Measurements from ENCODE around the gene NRN1. TPM values are rescaled to one million over a fixed set of nuclear protein-coding genes. Genes with fewer than 3 reads are reported as not detected.

NRN1 gene
- total RNA-seq, 1 experiment from 2014 or later, result 0.18 TPM

DNA sequence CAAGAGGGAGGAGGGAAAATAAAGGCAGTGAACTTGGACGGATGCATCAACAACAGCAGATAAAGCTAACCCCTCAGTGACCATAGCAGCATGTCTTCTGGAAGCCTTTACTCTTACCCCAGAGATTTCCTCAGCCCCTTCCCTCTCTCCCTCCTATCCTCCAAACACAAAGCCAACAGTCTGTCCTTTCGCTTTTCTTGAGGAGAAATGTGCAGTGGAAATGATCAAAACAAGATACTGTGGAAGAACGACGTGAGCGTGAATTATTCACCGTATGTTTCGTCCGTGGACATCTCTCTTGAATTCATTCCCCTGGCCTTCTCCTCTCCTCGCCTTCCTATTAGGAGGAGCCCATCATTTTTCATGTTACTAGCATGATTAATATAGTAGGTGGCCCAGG, 8.5 kb downstream of the NRN1 start:
- CTCF ChIA-PET, result no interaction called here
- peaks cover 7% of the 10 kb centered on the region; the same call in 1 of the 2 replicates for H3K27me3 ChIP-seq (ENCODE audit: control insufficient read depth, insufficient read depth, low read length)
- no TSS peak for BruUV-seq (replicated peaks)
- intact Hi-C loops (cut with micrococcal nuclease; ENCODE audit: unreplicated experiment), result loop anchor here (10.0 kb wide), 1 partner anchor 523 kb away; no protein-coding TSS in a partner anchor
- H3K4me1 ChIP-seq (ENCODE audit: control insufficient read depth, insufficient read depth, low read length), result peaks cover 10% of the 10 kb centered on the region
- no peak overlapping the region for H3K27ac ChIP-seq (ENCODE audit: low read length)
- no peaks in the 10 kb centered on the region for H3K36me3 ChIP-seq (ENCODE audit: control insufficient read depth, insufficient read depth, low read length)
- POLR2A ChIA-PET, result no interaction called here
- H3K9me3 ChIP-seq (ENCODE audit: control insufficient read depth, insufficient read depth, low read depth, low read length), result no peaks in the 10 kb centered on the region
- ATAC-seq, result no peak
- TF ChIP-seq, protein P1, sequence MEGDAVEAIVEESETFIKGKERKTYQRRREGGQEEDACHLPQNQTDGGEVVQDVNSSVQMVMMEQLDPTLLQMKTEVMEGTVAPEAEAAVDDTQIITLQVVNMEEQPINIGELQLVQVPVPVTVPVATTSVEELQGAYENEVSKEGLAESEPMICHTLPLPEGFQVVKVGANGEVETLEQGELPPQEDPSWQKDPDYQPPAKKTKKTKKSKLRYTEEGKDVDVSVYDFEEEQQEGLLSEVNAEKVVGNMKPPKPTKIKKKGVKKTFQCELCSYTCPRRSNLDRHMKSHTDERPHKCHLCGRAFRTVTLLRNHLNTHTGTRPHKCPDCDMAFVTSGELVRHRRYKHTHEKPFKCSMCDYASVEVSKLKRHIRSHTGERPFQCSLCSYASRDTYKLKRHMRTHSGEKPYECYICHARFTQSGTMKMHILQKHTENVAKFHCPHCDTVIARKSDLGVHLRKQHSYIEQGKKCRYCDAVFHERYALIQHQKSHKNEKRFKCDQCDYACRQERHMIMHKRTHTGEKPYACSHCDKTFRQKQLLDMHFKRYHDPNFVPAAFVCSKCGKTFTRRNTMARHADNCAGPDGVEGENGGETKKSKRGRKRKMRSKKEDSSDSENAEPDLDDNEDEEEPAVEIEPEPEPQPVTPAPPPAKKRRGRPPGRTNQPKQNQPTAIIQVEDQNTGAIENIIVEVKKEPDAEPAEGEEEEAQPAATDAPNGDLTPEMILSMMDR (IDR thresholded peaks at IDR 0.05), result no peak
- TF ChIP-seq SIN3A (IDR thresholded peaks at IDR 0.05; ENCODE audit: borderline replicate concordance, insufficient read depth, low read depth, low read length) (no peak), POLR2AphosphoS5 (IDR thresholded peaks at IDR 0.05; ENCODE audit: low read depth, low read length) (no peak), TCF7L2 (IDR thresholded peaks at IDR 0.05; ENCODE audit: low read depth, low read length) (no peak)
- TF ChIP-seq, protein P2, sequence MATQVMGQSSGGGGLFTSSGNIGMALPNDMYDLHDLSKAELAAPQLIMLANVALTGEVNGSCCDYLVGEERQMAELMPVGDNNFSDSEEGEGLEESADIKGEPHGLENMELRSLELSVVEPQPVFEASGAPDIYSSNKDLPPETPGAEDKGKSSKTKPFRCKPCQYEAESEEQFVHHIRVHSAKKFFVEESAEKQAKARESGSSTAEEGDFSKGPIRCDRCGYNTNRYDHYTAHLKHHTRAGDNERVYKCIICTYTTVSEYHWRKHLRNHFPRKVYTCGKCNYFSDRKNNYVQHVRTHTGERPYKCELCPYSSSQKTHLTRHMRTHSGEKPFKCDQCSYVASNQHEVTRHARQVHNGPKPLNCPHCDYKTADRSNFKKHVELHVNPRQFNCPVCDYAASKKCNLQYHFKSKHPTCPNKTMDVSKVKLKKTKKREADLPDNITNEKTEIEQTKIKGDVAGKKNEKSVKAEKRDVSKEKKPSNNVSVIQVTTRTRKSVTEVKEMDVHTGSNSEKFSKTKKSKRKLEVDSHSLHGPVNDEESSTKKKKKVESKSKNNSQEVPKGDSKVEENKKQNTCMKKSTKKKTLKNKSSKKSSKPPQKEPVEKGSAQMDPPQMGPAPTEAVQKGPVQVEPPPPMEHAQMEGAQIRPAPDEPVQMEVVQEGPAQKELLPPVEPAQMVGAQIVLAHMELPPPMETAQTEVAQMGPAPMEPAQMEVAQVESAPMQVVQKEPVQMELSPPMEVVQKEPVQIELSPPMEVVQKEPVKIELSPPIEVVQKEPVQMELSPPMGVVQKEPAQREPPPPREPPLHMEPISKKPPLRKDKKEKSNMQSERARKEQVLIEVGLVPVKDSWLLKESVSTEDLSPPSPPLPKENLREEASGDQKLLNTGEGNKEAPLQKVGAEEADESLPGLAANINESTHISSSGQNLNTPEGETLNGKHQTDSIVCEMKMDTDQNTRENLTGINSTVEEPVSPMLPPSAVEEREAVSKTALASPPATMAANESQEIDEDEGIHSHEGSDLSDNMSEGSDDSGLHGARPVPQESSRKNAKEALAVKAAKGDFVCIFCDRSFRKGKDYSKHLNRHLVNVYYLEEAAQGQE (IDR thresholded peaks at IDR 0.05; ENCODE audit: insufficient read depth in 1 of 2, low read depth in 2 of 2, low read length in 1 of 2), result no peak
- peak overlapping the region; percentile 36 to 47; a peak in 3 of 4 replicates for H3K4me3 ChIP-seq (ENCODE audit: low read depth in 2 of 2, low read length in 2 of 2)
- in situ Hi-C loops (cut with HindIII; ENCODE audit: low pct_unique_long_range_greater_than_20kb, low sequenced_read_pairs), result no loop called here
- DNase-seq (ENCODE audit: low read depth, low spot score), result no peak

DNA sequence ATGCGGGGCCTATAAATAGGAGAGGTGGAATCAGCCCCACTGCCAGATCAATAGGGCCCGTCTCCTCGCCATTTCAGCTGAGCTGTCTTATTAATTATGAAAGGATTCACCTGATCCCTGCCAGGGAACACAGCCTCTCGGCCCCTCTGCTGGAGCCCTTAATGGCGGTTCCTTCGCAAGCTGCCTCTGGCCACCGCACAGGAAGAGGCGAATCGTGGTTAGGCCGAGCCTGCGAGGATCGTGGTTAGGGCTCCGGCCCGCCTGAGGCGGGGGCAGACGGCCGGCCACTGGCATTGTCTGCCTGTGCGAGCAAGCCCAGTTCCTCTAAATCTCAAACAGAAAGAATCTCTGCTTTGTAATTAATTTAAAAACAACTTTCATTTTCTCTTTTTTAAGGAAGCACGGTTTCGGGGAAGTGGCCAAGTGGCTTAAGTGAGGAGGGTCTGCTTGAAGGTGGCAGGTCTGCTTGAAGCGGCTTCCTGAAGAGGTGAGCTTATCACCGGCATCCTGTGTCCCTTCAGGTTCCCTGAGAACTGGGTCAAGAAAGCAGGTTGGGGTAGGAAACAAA, 9.2 kb downstream of the NRN1 start:
- Histone ChIP-seq H3K4me3 (ENCODE audit: low read depth in 2 of 2, low read length in 2 of 2) (peak overlapping the region; percentile 78 to 92), H3K9me3 (ENCODE audit: control insufficient read depth, insufficient read depth, low read depth, low read length) (no peaks in the 10 kb centered on the region), H3K36me3 (ENCODE audit: control insufficient read depth, insufficient read depth, low read length) (no peaks in the 10 kb centered on the region), H3K27me3 (ENCODE audit: control insufficient read depth, insufficient read depth, low read length) (peaks cover 7% of the 10 kb centered on the region; the same call in 1 of the 2 replicates), H3K27ac (ENCODE audit: low read length) (0 out of 2 replicates have a peak overlapping the region, but pooled peaks have one; percentile 5), H3K4me1 (ENCODE audit: control insufficient read depth, insufficient read depth, low read length) (peaks cover 10% of the 10 kb centered on the region)
- no peak for DNase-seq (ENCODE audit: low read depth, low spot score)
- in situ Hi-C loops (cut with HindIII; ENCODE audit: low pct_unique_long_range_greater_than_20kb, low sequenced_read_pairs), result no loop called here
- no TSS peak for BruUV-seq (replicated peaks)
- intact Hi-C loops (cut with micrococcal nuclease; ENCODE audit: unreplicated experiment), result loop anchor here (10.0 kb wide), 1 partner anchor 523 kb away; no protein-coding TSS in a partner anchor
- TF ChIP-seq, protein P2 (IDR thresholded peaks at IDR 0.05; ENCODE audit: insufficient read depth in 1 of 2, low read depth in 2 of 2, low read length in 1 of 2), result no peak
- TF ChIP-seq TCF7L2 (IDR thresholded peaks at IDR 0.05; ENCODE audit: low read depth, low read length), result no peak
- TF ChIP-seq, protein P1 (IDR thresholded peaks at IDR 0.05), result no peak
- TF ChIP-seq POLR2AphosphoS5 (IDR thresholded peaks at IDR 0.05; ENCODE audit: low read depth, low read length), result no peak
- no peak for TF ChIP-seq SIN3A (IDR thresholded peaks at IDR 0.05; ENCODE audit: borderline replicate concordance, insufficient read depth, low read depth, low read length)
- peak; percentile 43; the same call in 1 of the 2 replicates for ATAC-seq
- POLR2A ChIA-PET, result no interaction called here
- CTCF ChIA-PET, result interaction anchor here (0.6 kb wide), 1 partner anchor 105 kb away, joined by 3 read pairs; no protein-coding TSS in a partner anchor
